Osteoblast (primary cell): ENCODE measurements around the gene EFNA2. TPM values are rescaled to one million over a fixed set of nuclear protein-coding genes. Genes with fewer than 3 reads are reported as not detected.
A peak's percentile ranks its signal among the peaks of the same experiment; 100 is the strongest.

ENCODE experiments used
- DNase-seq: peaks from one replicate; pipeline ENCODE4 v3.0.0; 2011; ENCODE audit warnings: low spot score, mixed read lengths; ENCODE audit not compliant: insufficient read length; ENCODE audit errors: missing footprints
- H2AFZ ChIP-seq: 2 replicates; pipeline ENCODE4 v1.6.0; 2011; ENCODE audit warnings: mild to moderate bottlenecking, low read length
- H3K27ac ChIP-seq: 2 replicates; pipeline ENCODE4 v1.5.1; 2011; ENCODE audit warnings: mild to moderate bottlenecking, low read depth, low read length, moderate library complexity
- H3K27me3 ChIP-seq: 2 replicates; pipeline ENCODE4 v1.6.0; 2012; ENCODE audit warnings: mild to moderate bottlenecking, control low read depth, inconsistent platforms, low read length, moderate library complexity; ENCODE audit not compliant: insufficient read depth
- H3K36me3 ChIP-seq: 2 replicates; pipeline ENCODE4 v1.5.1; 2011; ENCODE audit warnings: mild to moderate bottlenecking, low read length, control low read depth, moderate library complexity; ENCODE audit not compliant: insufficient read depth
- H3K4me1 ChIP-seq: 2 replicates; pipeline ENCODE4 v1.5.1; 2011; ENCODE audit warnings: mild to moderate bottlenecking, low read length, control low read depth, moderate library complexity; ENCODE audit not compliant: insufficient read depth
- H3K4me2 ChIP-seq: 2 replicates; pipeline ENCODE4 v1.6.0; 2011; ENCODE audit warnings: mild to moderate bottlenecking, low read length; ENCODE audit not compliant: insufficient read depth
- H3K4me3 ChIP-seq: fragments of 200-600 bp; sonication (generic); 3 replicates; pipeline ENCODE4 v1.5.1; 2012; ENCODE audit warnings: mild to moderate bottlenecking, low read length, inconsistent platforms; ENCODE audit not compliant: insufficient read depth
- H3K79me2 ChIP-seq: 2 replicates; pipeline ENCODE4 v1.6.0; 2012; ENCODE audit warnings: mild to moderate bottlenecking, low read length, control low read depth, inconsistent platforms; ENCODE audit not compliant: insufficient read depth
- H3K9me3 ChIP-seq: 2 replicates; pipeline ENCODE4 v1.5.1; 2011; ENCODE audit warnings: low read depth, low read length, control low read depth
- H4K20me1 ChIP-seq: 2 replicates; pipeline ENCODE4 v1.6.0; 2012; ENCODE audit warnings: mild to moderate bottlenecking, low read length, control low read depth; ENCODE audit not compliant: insufficient read depth
- total RNA-seq: library from RNA; depleted of rRNA; stranded (reverse); fragments of >200 nt; gene quantifications from 2 replicates; pipeline ENCODE4 v1.2.3, GENCODE V29; 2012
- TF ChIP-seq, protein P1 (sequence below): IDR thresholded peaks from 2 replicates; pipeline ENCODE4 v1.5.1; 2011; ENCODE audit warnings: mild to moderate bottlenecking, low read depth, low read length, moderate library complexity; ENCODE audit errors: extremely low read depth

EFNA2 gene
- total RNA-seq, 1 donor, result not detected

GRCh38 chr19:1278713-1279660 is 6.7 kb upstream of the EFNA2 start:
- Histone ChIP-seq H3K27me3 (peaks cover 5% of the 10 kb centered on the region), H3K27ac (no peak overlapping the region), H3K79me2 (peaks cover 21% of the 10 kb centered on the region), H4K20me1 (peaks cover 20% of the 10 kb centered on the region), H2AFZ (no peak overlapping the region), H3K4me2 (no peak overlapping the region), H3K36me3 (peaks cover 32% of the 10 kb centered on the region), H3K4me1 (peaks cover 18% of the 10 kb centered on the region), H3K4me3 (no peak overlapping the region), H3K9me3 (no peaks in the 10 kb centered on the region)
- DNase-seq, result no peak
- TF ChIP-seq, protein P1, sequence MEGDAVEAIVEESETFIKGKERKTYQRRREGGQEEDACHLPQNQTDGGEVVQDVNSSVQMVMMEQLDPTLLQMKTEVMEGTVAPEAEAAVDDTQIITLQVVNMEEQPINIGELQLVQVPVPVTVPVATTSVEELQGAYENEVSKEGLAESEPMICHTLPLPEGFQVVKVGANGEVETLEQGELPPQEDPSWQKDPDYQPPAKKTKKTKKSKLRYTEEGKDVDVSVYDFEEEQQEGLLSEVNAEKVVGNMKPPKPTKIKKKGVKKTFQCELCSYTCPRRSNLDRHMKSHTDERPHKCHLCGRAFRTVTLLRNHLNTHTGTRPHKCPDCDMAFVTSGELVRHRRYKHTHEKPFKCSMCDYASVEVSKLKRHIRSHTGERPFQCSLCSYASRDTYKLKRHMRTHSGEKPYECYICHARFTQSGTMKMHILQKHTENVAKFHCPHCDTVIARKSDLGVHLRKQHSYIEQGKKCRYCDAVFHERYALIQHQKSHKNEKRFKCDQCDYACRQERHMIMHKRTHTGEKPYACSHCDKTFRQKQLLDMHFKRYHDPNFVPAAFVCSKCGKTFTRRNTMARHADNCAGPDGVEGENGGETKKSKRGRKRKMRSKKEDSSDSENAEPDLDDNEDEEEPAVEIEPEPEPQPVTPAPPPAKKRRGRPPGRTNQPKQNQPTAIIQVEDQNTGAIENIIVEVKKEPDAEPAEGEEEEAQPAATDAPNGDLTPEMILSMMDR, result no peak

GRCh38 chr19:1279782-1280341 is 5.8 kb upstream of the EFNA2 start:
- peak; percentile 100 for DNase-seq
- peaks cover 10% of the 10 kb centered on the region for H3K4me1 ChIP-seq
- TF ChIP-seq, protein P1, result peak; percentile 92

DNA sequence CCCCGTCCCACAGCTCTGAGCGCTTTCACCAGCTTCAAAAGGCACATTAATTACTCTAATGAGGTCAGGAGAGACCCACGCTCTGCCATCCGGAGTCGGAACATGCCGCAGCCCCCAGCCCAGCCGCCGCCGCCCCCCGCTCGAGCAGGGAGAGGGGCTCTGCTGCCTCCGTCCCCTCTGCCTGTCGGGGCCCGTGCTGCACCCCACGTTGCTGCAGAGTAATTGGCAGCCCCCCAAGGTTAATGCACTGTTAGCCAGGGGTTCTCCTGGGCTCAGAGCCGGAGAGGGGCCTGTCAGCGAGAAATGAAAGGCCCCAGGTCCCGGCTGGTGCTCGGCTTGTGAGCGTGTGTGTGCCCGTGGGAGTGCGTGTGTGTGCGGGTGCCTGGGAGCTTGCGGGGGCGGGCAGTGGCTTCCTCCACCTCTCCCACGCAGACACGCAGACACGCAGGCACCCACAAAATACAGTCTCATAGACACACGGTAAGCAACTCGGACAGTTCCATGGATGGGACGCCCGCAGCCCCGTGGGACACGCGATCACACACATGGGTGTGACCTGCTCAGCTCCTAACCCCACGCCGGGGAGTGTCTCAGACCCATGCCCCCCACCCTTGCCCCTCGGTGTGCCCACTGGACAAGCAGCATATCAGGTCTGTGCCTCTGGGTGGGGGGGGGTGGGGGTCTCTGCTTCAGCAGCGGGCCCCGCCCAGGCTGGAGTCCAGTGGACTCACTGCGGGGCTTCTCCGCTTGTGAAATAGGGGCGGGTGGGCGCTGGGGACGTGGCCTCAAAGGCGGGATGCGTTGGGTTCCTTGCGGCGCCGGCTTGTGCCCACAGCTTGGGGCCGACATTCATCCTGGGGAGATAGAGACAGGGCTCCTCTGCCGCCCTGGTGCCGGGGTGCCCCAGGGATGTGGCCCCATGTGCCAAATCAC is 4.8 kb upstream of the EFNA2 start:
- Histone ChIP-seq H2AFZ (no peak overlapping the region), H3K4me2 (no peak overlapping the region), H3K9me3 (no peaks in the 10 kb centered on the region), H4K20me1 (peaks cover 14% of the 10 kb centered on the region), H3K79me2 (peaks cover 13% of the 10 kb centered on the region), H3K4me3 (no peak overlapping the region), H3K27ac (no peak overlapping the region), H3K36me3 (peaks cover 23% of the 10 kb centered on the region), H3K4me1 (peaks cover 10% of the 10 kb centered on the region), H3K27me3 (peaks cover 20% of the 10 kb centered on the region)
- TF ChIP-seq, protein P1, result no peak
- DNase-seq, result no peak

More at GRCh38 chr19:1279782-1280341, 5.8 kb upstream of the EFNA2 start:
- Histone ChIP-seq H3K27ac (no peak overlapping the region), H3K4me2 (no peak overlapping the region), H3K79me2 (peaks cover 13% of the 10 kb centered on the region), H3K27me3 (peaks cover 14% of the 10 kb centered on the region), H3K4me3 (no peak overlapping the region), H3K36me3 (peaks cover 23% of the 10 kb centered on the region), H2AFZ (no peak overlapping the region), H3K9me3 (no peaks in the 10 kb centered on the region), H4K20me1 (peaks cover 15% of the 10 kb centered on the region)
